ENCODE results near the gene PFDN5.

DNA sequence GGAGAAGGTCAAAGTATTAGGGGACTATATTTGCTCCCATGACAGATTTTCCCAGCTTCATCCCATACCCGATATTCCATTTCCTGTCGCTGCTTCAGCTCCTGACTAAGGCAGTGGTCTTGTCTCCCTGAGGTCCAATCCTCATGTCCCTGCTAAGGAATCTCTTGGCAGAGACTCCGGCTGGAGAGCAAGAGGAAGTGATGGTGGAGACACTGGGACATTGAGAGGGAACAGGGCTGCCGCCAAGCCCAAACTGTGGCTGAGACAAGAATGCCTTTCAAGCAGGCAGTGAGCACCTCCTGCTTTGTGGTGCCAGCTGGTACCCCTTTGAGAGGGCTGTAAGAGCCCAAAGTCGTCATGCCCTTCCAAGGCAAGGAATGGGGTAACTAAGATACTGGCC is 35.3 kb downstream of the PFDN5 start:
- TF ChIP-seq, protein P1, sequence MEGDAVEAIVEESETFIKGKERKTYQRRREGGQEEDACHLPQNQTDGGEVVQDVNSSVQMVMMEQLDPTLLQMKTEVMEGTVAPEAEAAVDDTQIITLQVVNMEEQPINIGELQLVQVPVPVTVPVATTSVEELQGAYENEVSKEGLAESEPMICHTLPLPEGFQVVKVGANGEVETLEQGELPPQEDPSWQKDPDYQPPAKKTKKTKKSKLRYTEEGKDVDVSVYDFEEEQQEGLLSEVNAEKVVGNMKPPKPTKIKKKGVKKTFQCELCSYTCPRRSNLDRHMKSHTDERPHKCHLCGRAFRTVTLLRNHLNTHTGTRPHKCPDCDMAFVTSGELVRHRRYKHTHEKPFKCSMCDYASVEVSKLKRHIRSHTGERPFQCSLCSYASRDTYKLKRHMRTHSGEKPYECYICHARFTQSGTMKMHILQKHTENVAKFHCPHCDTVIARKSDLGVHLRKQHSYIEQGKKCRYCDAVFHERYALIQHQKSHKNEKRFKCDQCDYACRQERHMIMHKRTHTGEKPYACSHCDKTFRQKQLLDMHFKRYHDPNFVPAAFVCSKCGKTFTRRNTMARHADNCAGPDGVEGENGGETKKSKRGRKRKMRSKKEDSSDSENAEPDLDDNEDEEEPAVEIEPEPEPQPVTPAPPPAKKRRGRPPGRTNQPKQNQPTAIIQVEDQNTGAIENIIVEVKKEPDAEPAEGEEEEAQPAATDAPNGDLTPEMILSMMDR (IDR thresholded peaks at IDR 0.05; ENCODE audit: low read length), result no peak
- TF ChIP-seq EZH2 (optimal IDR thresholded peaks at IDR 0.05; ENCODE audit: low read depth, low read length), result no peak
